Neutrophil (primary cell): ENCODE results near the gene TAS2R42.

Experiments used
- H3K27ac ChIP-seq: fragments of 200-600 bp; sonication (generic); 2 replicates; pipeline ENCODE4 v1.5.1; 2016; ENCODE audit warnings: mild to moderate bottlenecking, moderate library complexity
- H3K27me3 ChIP-seq: fragments of 200-600 bp; sonication (generic); 2 replicates; pipeline ENCODE4 v1.6.0; 2016; ENCODE audit warnings: mild to moderate bottlenecking
- H3K36me3 ChIP-seq: fragments of 200-600 bp; sonication (generic); 2 replicates; pipeline ENCODE4 v1.5.1; 2017
- H3K4me1 ChIP-seq, 2 experiments: fragments of 200-600 bp in 1 of 2; sonication (generic) in 1 of 2; 1 replicate in 1 of 2; 2 replicates in 1 of 2; pipeline versions ENCODE4 v1.5.1 to v1.6.1; 2013 to 2016; ENCODE audit warnings: low read depth in 1 of 2, low read length in 1 of 2, mild to moderate bottlenecking in 1 of 2, moderate library complexity in 1 of 2; ENCODE audit not compliant: control insufficient read depth in 1 of 2, insufficient read depth in 1 of 2
- H3K4me3 ChIP-seq, 2 experiments: fragments of 200-600 bp in 1 of 2; sonication (generic) in 1 of 2; 1 replicate in 1 of 2; 2 replicates in 1 of 2; pipeline ENCODE4 v1.5.1; 2013 to 2016; ENCODE audit warnings: low read depth in 1 of 2, low read length in 1 of 2, mild to moderate bottlenecking in 1 of 2, moderate library complexity in 1 of 2
- H3K9me3 ChIP-seq: fragments of 200-600 bp; sonication (generic); 2 replicates; pipeline ENCODE4 v1.5.1; 2016
- TF ChIP-seq, protein P1 (sequence below): fragments of 200-600 bp; sonication (generic); IDR thresholded peaks from 2 replicates; pipeline ENCODE4 v1.5.1; 2016; ENCODE audit warnings: antibody characterized with exemption

Gene TAS2R42

GRCh38 chr12:11147420-11147819 lies 39.3 kb downstream of the TAS2R42 start:
- no peak overlapping the region for H3K4me3 ChIP-seq
- no peaks in the 10 kb centered on the region for H3K4me1 ChIP-seq
- no peaks in the 10 kb centered on the region for H3K27me3 ChIP-seq
- H3K27ac ChIP-seq, result no peak overlapping the region
- no peaks in the 10 kb centered on the region for H3K9me3 ChIP-seq
- H3K36me3 ChIP-seq, result no peaks in the 10 kb centered on the region
- TF ChIP-seq, protein P1, sequence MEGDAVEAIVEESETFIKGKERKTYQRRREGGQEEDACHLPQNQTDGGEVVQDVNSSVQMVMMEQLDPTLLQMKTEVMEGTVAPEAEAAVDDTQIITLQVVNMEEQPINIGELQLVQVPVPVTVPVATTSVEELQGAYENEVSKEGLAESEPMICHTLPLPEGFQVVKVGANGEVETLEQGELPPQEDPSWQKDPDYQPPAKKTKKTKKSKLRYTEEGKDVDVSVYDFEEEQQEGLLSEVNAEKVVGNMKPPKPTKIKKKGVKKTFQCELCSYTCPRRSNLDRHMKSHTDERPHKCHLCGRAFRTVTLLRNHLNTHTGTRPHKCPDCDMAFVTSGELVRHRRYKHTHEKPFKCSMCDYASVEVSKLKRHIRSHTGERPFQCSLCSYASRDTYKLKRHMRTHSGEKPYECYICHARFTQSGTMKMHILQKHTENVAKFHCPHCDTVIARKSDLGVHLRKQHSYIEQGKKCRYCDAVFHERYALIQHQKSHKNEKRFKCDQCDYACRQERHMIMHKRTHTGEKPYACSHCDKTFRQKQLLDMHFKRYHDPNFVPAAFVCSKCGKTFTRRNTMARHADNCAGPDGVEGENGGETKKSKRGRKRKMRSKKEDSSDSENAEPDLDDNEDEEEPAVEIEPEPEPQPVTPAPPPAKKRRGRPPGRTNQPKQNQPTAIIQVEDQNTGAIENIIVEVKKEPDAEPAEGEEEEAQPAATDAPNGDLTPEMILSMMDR, result no peak

DNA sequence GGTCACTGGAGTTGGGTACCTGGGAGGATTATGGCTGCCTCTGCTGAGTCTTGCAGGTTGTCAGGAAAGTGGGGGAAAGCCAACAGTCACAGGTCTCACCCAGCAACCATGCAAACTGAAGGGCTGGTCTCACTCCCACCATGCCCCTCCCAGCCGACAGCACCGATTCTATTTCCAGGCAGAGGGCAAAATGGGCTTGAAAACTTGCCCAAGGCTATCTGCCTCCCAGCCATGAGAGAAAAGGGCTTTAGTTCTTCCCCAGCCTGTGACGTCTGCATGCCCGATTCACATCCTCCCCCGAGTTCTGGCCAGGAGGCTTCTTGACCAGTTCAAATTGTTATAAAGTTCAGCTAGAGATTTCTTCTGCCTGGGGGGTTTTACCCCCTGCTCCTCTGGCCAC lies 42.4 kb downstream of the TAS2R42 start:
- Histone ChIP-seq H3K27ac (no peak overlapping the region), H3K4me1 (no peaks in the 10 kb centered on the region), H3K27me3 (no peaks in the 10 kb centered on the region), H3K36me3 (no peaks in the 10 kb centered on the region), H3K4me3 (no peak overlapping the region), H3K9me3 (no peaks in the 10 kb centered on the region)
- TF ChIP-seq, protein P1, result no peak

- Histone ChIP-seq H3K9me3 (no peaks in the 10 kb centered on the region), H3K4me3 (no peak overlapping the region), H3K27ac (no peak overlapping the region), H3K4me1 (no peaks in the 10 kb centered on the region), H3K36me3 (no peaks in the 10 kb centered on the region), H3K27me3 (no peaks in the 10 kb centered on the region)
- TF ChIP-seq, protein P1, result no peak
Observed at GRCh38 chr12:11143352-11143751, 43.4 kb downstream of the TAS2R42 start.

GRCh38 chr12:11136075-11136474 lies 50.7 kb downstream of the TAS2R42 start:
- no peaks in the 10 kb centered on the region for H3K4me1 ChIP-seq
- TF ChIP-seq, protein P1, result no peak

More at GRCh38 chr12:11136075-11136474, 50.7 kb downstream of the TAS2R42 start:
- no peaks in the 10 kb centered on the region for H3K9me3 ChIP-seq
- H3K36me3 ChIP-seq, result no peaks in the 10 kb centered on the region
- no peak overlapping the region for H3K27ac ChIP-seq
- no peak overlapping the region for H3K4me3 ChIP-seq
- no peaks in the 10 kb centered on the region for H3K27me3 ChIP-seq
